22Rv1 (cell line): ENCODE results near the gene CST8.

ENCODE experiments used
- H3K27ac ChIP-seq: fragments of 450-650 bp; 2 replicates; pipeline ENCODE4 v1.5.1; 2017
- CTCF ChIP-seq: fragments of 450-650 bp; IDR thresholded peaks from 2 replicates; pipeline ENCODE4 v1.5.1; 2017; ENCODE audit warnings: mild to moderate bottlenecking
- ZFX ChIP-seq: fragments of 450-650 bp; IDR thresholded peaks from 2 replicates; pipeline ENCODE4 v1.6.1; 2017; ENCODE audit warnings: antibody characterized with exemption, borderline replicate concordance

The CST8 gene

GRCh38 chr20:23513164-23513563 lies 22.2 kb downstream of the CST8 start:
- no peak overlapping the region for H3K27ac ChIP-seq
- TF ChIP-seq ZFX, result no peak
- TF ChIP-seq CTCF, result no peak

GRCh38 chr20:23514848-23515247 lies 23.9 kb downstream of the CST8 start:
- H3K27ac ChIP-seq, result no peak overlapping the region
- TF ChIP-seq CTCF (no peak), ZFX (no peak)

- no peak overlapping the region for H3K27ac ChIP-seq
- no peak for TF ChIP-seq ZFX
- no peak for TF ChIP-seq CTCF
These were observed 24.5 kb downstream of the CST8 start for GRCh38 chr20:23515250-23515939.

GRCh38 chr20:23517719-23518118 lies 26.8 kb downstream of the CST8 start:
- no peak overlapping the region for H3K27ac ChIP-seq
- no peak for TF ChIP-seq ZFX
- TF ChIP-seq CTCF, result no peak

GRCh38 chr20:23519556-23519955 lies 28.6 kb downstream of the CST8 start:
- TF ChIP-seq CTCF (no peak), ZFX (no peak)
- H3K27ac ChIP-seq, result no peak overlapping the region

GRCh38 chr20:23520185-23520584 lies 29.3 kb downstream of the CST8 start:
- TF ChIP-seq ZFX (no peak), CTCF (no peak)
- H3K27ac ChIP-seq, result no peak overlapping the region

GRCh38 chr20:23524146-23524545 lies 33.2 kb downstream of the CST8 start:
- H3K27ac ChIP-seq, result no peak overlapping the region
- TF ChIP-seq CTCF (no peak), ZFX (no peak)
